Trophoblast cell (in vitro differentiated cells and primary cell): ENCODE data around the gene BEX1.

Source experiments
- DNase-seq, 2 donors: peaks; one replicate each; pipeline ENCODE4 v3.0.0-alpha.2; 2016
- H2AFZ ChIP-seq: 2 replicates; pipeline ENCODE4 v1.6.1; 2013; ENCODE audit warnings: low read length, moderate library complexity, mild to moderate bottlenecking; ENCODE audit not compliant: insufficient read depth, poor library complexity
- H2AK5ac ChIP-seq: 2 replicates; pipeline ENCODE4 v1.6.1; 2013; ENCODE audit warnings: mild to moderate bottlenecking, low read length
- H2BK120ac ChIP-seq: 2 replicates; pipeline ENCODE4 v1.6.1; 2013; ENCODE audit warnings: low read length, mild to moderate bottlenecking, moderate library complexity; ENCODE audit not compliant: insufficient read depth, poor library complexity
- H2BK12ac ChIP-seq: 2 replicates; pipeline ENCODE4 v1.6.1; 2013; ENCODE audit warnings: mild to moderate bottlenecking, low read length, moderate library complexity
- H2BK5ac ChIP-seq: 2 replicates; pipeline ENCODE4 v1.6.1; 2013; ENCODE audit warnings: low read length, low read depth, moderate library complexity, mild to moderate bottlenecking; ENCODE audit not compliant: poor library complexity
- H3K14ac ChIP-seq: 2 replicates; pipeline ENCODE4 v1.6.1; 2013; ENCODE audit warnings: mild to moderate bottlenecking, low read length
- H3K18ac ChIP-seq: 2 replicates; pipeline ENCODE4 v1.6.1; 2013; ENCODE audit warnings: mild to moderate bottlenecking, low read length
- H3K23ac ChIP-seq: 2 replicates; pipeline ENCODE4 v1.6.1; 2013; ENCODE audit warnings: low read length
- H3K27ac ChIP-seq: 2 replicates; pipeline ENCODE4 v1.5.1; 2013; ENCODE audit warnings: low read depth, mild to moderate bottlenecking, inconsistent platforms, low read length, moderate library complexity
- H3K27me3 ChIP-seq: 2 replicates; pipeline ENCODE4 v1.6.1; 2013; ENCODE audit warnings: inconsistent platforms, mild to moderate bottlenecking, low read length, moderate library complexity; ENCODE audit not compliant: insufficient read depth
- H3K36me3 ChIP-seq, 2 experiments: 1 replicate in 1 of 2; 2 replicates in 1 of 2; pipeline ENCODE4 v1.6.1; 2013; ENCODE audit warnings: low read length in 2 of 2, mild to moderate bottlenecking in 2 of 2, moderate library complexity in 1 of 2; ENCODE audit not compliant: insufficient read depth in 2 of 2, control insufficient read depth in 1 of 2
- H3K4ac ChIP-seq: 2 replicates; pipeline ENCODE4 v1.6.1; 2013; ENCODE audit warnings: low read depth, mild to moderate bottlenecking, low read length, moderate library complexity
- H3K4me1 ChIP-seq, 2 experiments: 1 replicate in 1 of 2; 2 replicates in 1 of 2; pipeline ENCODE4 v1.6.1; 2013; ENCODE audit warnings: low read length in 2 of 2, mild to moderate bottlenecking in 2 of 2, moderate library complexity in 1 of 2; ENCODE audit not compliant: insufficient read depth in 2 of 2, control insufficient read depth in 1 of 2
- H3K4me2 ChIP-seq: 2 replicates; pipeline ENCODE4 v1.6.1; 2013; ENCODE audit warnings: inconsistent platforms, mild to moderate bottlenecking, low read length, moderate library complexity
- H3K4me3 ChIP-seq: 2 replicates; pipeline ENCODE4 v1.5.1; 2013; ENCODE audit warnings: mild to moderate bottlenecking, low read depth, low read length, inconsistent platforms
- H3K79me1 ChIP-seq: one replicate; pipeline ENCODE4 v1.6.1; 2013; ENCODE audit warnings: low read length
- H3K79me2 ChIP-seq: 2 replicates; pipeline ENCODE4 v1.6.1; 2013; ENCODE audit warnings: low read length, mild to moderate bottlenecking; ENCODE audit not compliant: control insufficient read depth, insufficient read depth, poor library complexity
- H3K9ac ChIP-seq: 2 replicates; pipeline ENCODE4 v1.6.1; 2013; ENCODE audit warnings: mild to moderate bottlenecking, low read length
- H3K9me3 ChIP-seq: 2 replicates; pipeline ENCODE4 v1.6.1; 2013; ENCODE audit warnings: low read depth, mild to moderate bottlenecking, control low read depth, inconsistent platforms, low read length; ENCODE audit not compliant: insufficient read depth
- H4K12ac ChIP-seq: 2 replicates; pipeline ENCODE4 v1.6.1; 2013; ENCODE audit warnings: low read depth, mild to moderate bottlenecking, low read length, moderate library complexity
- H4K8ac ChIP-seq: 2 replicates; pipeline ENCODE4 v1.6.1; 2013; ENCODE audit warnings: low read depth, mild to moderate bottlenecking, low read length, moderate library complexity
- H4K91ac ChIP-seq: one replicate; pipeline ENCODE4 v1.6.1; 2013; ENCODE audit warnings: low read depth, mild to moderate bottlenecking, low read length, moderate library complexity
- WGBS: extraction: QIAGEN DNeasy Blood & Tissue Kit; methylation state at CpG from one replicate; pipeline ENCODE4 v1.1.7; 2013; ENCODE audit warnings: missing lambda C conversion rate; ENCODE audit not compliant: insufficient read length, insufficient coverage; ENCODE audit errors: extremely low coverage; 5-methylcytosine and 5-hydroxymethylcytosine counted together

Gene BEX1

DNA sequence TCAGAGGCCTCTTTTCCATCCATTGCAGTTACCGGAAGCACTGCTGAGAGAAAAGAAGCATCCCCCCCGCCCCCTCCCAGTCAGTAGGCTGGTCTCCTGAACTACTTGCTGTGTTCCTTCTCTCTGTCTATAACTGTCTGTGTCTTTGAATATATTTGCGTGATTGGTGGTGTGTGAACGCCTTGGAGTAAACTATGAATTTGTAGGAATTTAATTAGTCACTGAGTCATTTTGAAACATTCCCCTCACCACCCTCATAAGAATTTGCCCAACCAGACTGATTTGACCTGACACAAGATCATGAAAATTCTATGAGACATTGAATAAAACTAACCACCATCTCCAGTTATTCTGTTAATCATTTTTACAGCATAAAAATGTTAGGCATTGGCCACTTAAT, 35.7 kb upstream of the BEX1 start:
- DNase-seq = no peak
- no peak overlapping the region for H2BK12ac ChIP-seq
- no peak overlapping the region for H2BK5ac ChIP-seq
- H4K91ac ChIP-seq = no peak overlapping the region
- H3K27me3 ChIP-seq = no peaks in the 10 kb centered on the region
- no peak overlapping the region for H3K4ac ChIP-seq
- H3K27ac ChIP-seq = no peak overlapping the region
- no peak overlapping the region for H3K23ac ChIP-seq
- H3K79me1 ChIP-seq = no peaks in the 10 kb centered on the region
- H3K14ac ChIP-seq = no peak overlapping the region
- no peak overlapping the region for H3K18ac ChIP-seq
- no peak overlapping the region for H2BK120ac ChIP-seq
- H4K12ac ChIP-seq = no peak overlapping the region
- H3K4me1 ChIP-seq = no peaks in the 10 kb centered on the region
- no peak overlapping the region for H3K9ac ChIP-seq
- no CpG with 5 or more reads among the region's 4 CpGs for WGBS
- no peaks in the 10 kb centered on the region for H3K36me3 ChIP-seq
- H3K4me3 ChIP-seq = no peak overlapping the region
- no peak overlapping the region for H2AK5ac ChIP-seq
- no peak overlapping the region for H3K4me2 ChIP-seq
- H2AFZ ChIP-seq = no peak overlapping the region
- H4K8ac ChIP-seq = no peak overlapping the region
- no peaks in the 10 kb centered on the region for H3K9me3 ChIP-seq
- H3K79me2 ChIP-seq = no peaks in the 10 kb centered on the region

DNA sequence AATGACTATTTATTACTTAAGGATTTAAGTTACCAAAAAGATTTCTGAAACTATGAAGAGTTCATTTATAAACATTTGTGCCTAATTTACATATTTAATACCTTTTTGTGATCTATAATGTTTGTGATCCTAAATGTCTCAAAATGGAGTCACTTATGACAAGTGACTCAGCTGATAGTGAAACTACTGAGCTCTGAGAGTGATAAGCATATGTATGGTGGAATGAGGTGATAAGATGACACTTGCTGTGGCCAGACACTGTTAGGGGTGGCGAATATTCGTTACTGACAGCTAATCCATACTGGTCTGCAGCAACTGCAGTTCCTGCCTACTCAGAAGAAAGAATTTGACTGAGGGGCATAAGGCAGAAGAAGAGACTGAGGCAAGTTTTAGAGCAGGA, 34.5 kb upstream of the BEX1 start:
- no peaks in the 10 kb centered on the region for H3K27me3 ChIP-seq
- H3K4me3 ChIP-seq = no peak overlapping the region
- no peak overlapping the region for H2BK12ac ChIP-seq
- H2AK5ac ChIP-seq = no peak overlapping the region
- no peak overlapping the region for H3K14ac ChIP-seq
- no CpG with 5 or more reads among the region's 2 CpGs for WGBS
- no peak overlapping the region for H2AFZ ChIP-seq
- no peak overlapping the region for H3K4me2 ChIP-seq
- no peak overlapping the region for H3K4ac ChIP-seq
- no peaks in the 10 kb centered on the region for H3K9me3 ChIP-seq
- H4K12ac ChIP-seq = no peak overlapping the region
- no peaks in the 10 kb centered on the region for H3K79me1 ChIP-seq
- no peak overlapping the region for H3K23ac ChIP-seq
- no peak overlapping the region for H3K27ac ChIP-seq
- H3K9ac ChIP-seq = no peak overlapping the region
- DNase-seq = no peak
- no peak overlapping the region for H3K18ac ChIP-seq
- no peak overlapping the region for H4K8ac ChIP-seq
- H4K91ac ChIP-seq = no peak overlapping the region
- no peaks in the 10 kb centered on the region for H3K4me1 ChIP-seq
- H2BK120ac ChIP-seq = no peak overlapping the region
- no peak overlapping the region for H2BK5ac ChIP-seq
- H3K36me3 ChIP-seq = no peaks in the 10 kb centered on the region
- no peaks in the 10 kb centered on the region for H3K79me2 ChIP-seq

DNA sequence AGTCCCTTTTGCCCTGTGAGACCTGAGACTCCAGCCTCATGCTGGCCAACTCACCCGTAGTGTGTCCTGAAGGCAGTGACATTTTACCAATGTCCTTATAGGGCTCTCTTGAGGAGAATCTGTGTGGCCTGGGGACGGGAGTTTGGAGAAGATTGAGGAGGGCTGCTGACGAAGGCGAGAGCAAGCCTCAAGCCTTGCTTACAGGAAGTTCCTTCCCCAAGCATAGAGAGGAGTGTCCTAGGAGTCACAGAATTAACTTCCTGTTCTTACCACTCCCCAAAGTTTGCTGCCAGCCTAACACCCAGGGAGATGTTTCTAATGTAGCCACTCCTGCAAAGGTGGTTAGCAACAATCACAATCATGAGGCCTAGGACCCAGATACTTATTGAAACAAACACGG, 29.0 kb upstream of the BEX1 start, which contains the start of gene NXF3:
Gene NXF3 (minus strand): TSS at position 202 of the 400 bp plus-strand sequence. CDS start 120 bp downstream, at position 82.
- no peak within 1 kb of the TSS for H2AK5ac ChIP-seq
- no peak within 1 kb of the TSS for H3K18ac ChIP-seq
- no peaks in the 10 kb centered on the region for H3K27me3 ChIP-seq
- H4K8ac ChIP-seq = no peak within 1 kb of the TSS
- H4K91ac ChIP-seq = no peak within 1 kb of the TSS
- no peak within 1 kb of the TSS for H2BK5ac ChIP-seq
- no peak within 1 kb of the TSS for H3K4ac ChIP-seq
- H3K23ac ChIP-seq = no peak within 1 kb of the TSS
- no peaks in the 10 kb centered on the region for H3K79me2 ChIP-seq
- no peak within 1 kb of the TSS for H3K4me3 ChIP-seq
- no peak within 1 kb of the TSS for H2BK120ac ChIP-seq
- no peaks in the 10 kb centered on the region for H3K79me1 ChIP-seq
- H2BK12ac ChIP-seq = no peak within 1 kb of the TSS
- no CpG with 5 or more reads among the region's 5 CpGs for WGBS
- H3K4me2 ChIP-seq = no peak within 1 kb of the TSS
- H3K36me3 ChIP-seq = no peaks in the 10 kb centered on the region
- no peak for DNase-seq
- H3K9me3 ChIP-seq = no peaks in the 10 kb centered on the region
- no peak within 1 kb of the TSS for H2AFZ ChIP-seq
- no peak within 1 kb of the TSS for H3K9ac ChIP-seq
- H3K4me1 ChIP-seq = no peaks in the 10 kb centered on the region
- no peak within 1 kb of the TSS for H4K12ac ChIP-seq
- H3K27ac ChIP-seq = no peak within 1 kb of the TSS
- no peak within 1 kb of the TSS for H3K14ac ChIP-seq

DNA sequence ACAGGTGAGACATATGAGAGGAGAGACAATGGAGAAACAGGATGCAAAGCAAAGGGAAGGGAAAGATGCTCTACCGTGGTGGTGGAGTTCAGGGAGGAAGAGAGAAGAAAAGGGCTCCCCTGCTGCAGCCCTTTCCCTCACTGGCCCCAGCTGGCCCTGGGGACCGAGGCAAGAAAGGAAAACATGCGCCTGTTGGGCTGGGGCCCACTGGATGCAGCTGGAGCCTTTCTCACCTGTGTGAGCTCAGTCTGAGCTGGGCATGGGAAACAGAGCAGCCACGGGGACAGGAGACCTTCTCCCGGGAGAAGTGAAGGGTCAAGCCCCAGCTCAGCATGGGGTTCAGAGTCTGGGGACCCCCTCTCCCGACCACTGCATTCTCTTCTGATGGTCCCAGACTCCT, 17.1 kb upstream of the BEX1 start:
- Histone ChIP-seq H3K4me2 (no peak overlapping the region), H2BK120ac (no peak overlapping the region), H3K27ac (no peak overlapping the region), H3K79me2 (no peaks in the 10 kb centered on the region), H4K8ac (no peak overlapping the region), H3K27me3 (no peaks in the 10 kb centered on the region), H3K36me3 (no peaks in the 10 kb centered on the region), H3K23ac (no peak overlapping the region), H3K4me1 (no peaks in the 10 kb centered on the region), H3K4me3 (no peak overlapping the region), H3K9me3 (no peaks in the 10 kb centered on the region), H2AFZ (no peak overlapping the region), H3K4ac (no peak overlapping the region), H2BK12ac (no peak overlapping the region), H2BK5ac (no peak overlapping the region), H2AK5ac (no peak overlapping the region), H4K91ac (no peak overlapping the region), H3K79me1 (no peaks in the 10 kb centered on the region), H3K18ac (no peak overlapping the region), H4K12ac (no peak overlapping the region), H3K14ac (no peak overlapping the region), H3K9ac (no peak overlapping the region)
- no CpG with 5 or more reads among the region's 6 CpGs for WGBS
- no peak for DNase-seq
